SU-DHL-6 (cell line): ENCODE data around the gene PRX.

Experiments
- H2AFZ ChIP-seq: fragments of 200-600 bp; sonication (generic); 2 replicates; pipeline ENCODE4 v1.6.1; 2014; ENCODE audit warnings: low read depth, mild to moderate bottlenecking, moderate library complexity, mixed read lengths, antibody characterized with exemption, low read length; ENCODE audit not compliant: severe bottlenecking
- H3F3A ChIP-seq: fragments of 200-600 bp; shearing (Covaris generic); 2 replicates; pipeline ENCODE4 v1.6.0; 2016; ENCODE audit warnings: antibody characterized with exemption, mild to moderate bottlenecking; ENCODE audit not compliant: insufficient read depth
- H3K27ac ChIP-seq: fragments of 200-600 bp; sonication (generic); 2 replicates; pipeline ENCODE4 v1.5.1; 2016; ENCODE audit warnings: low read depth, mild to moderate bottlenecking, low read length, moderate library complexity, mixed read lengths
- H3K27me3 ChIP-seq: fragments of 200-600 bp; sonication (generic), shearing (Covaris generic); 2 replicates; pipeline ENCODE4 v1.6.0; 2014; ENCODE audit warnings: mild to moderate bottlenecking, low read length
- H3K36me3 ChIP-seq: fragments of 200-600 bp; sonication (generic); 2 replicates; pipeline ENCODE4 v1.6.1; 2014; ENCODE audit warnings: mild to moderate bottlenecking, low read length, mixed read lengths
- H3K4me2 ChIP-seq: fragments of 300-600, 200-600 bp; shearing (Covaris generic), sonication (generic); 2 replicates; pipeline ENCODE4 v1.6.0; 2014; ENCODE audit warnings: low read length, low read depth, mild to moderate bottlenecking; ENCODE audit not compliant: poor library complexity, severe bottlenecking
- H3K4me3 ChIP-seq: fragments of 200-600 bp; sonication (generic); 2 replicates; pipeline ENCODE4 v1.5.1; 2014; ENCODE audit warnings: antibody characterized with exemption, low read length, mild to moderate bottlenecking, mixed read lengths; ENCODE audit not compliant: insufficient read depth, poor library complexity, severe bottlenecking
- H3K79me2 ChIP-seq: fragments of 200-600 bp; sonication (generic); 2 replicates; pipeline ENCODE4 v1.6.1; 2014; ENCODE audit warnings: mild to moderate bottlenecking, low read length, moderate library complexity; ENCODE audit not compliant: insufficient read depth
- H3K9ac ChIP-seq: fragments of 200-600 bp; sonication (generic); 2 replicates; pipeline ENCODE4 v1.7.0; 2014; ENCODE audit warnings: mild to moderate bottlenecking, low read length
- H3K9me2 ChIP-seq: fragments of 200-600 bp; sonication (generic); replicated peaks from 2 replicates; pipeline ENCODE4 v1.6.1; 2014; ENCODE audit warnings: low read length; ENCODE audit not compliant: insufficient read depth
- H3K9me3 ChIP-seq: fragments of 200-600 bp; sonication (generic); 2 replicates; pipeline ENCODE4 v1.6.1; 2014; ENCODE audit warnings: low read length, mixed read lengths; ENCODE audit not compliant: insufficient read depth
- H4K20me1 ChIP-seq: fragments of 200-600 bp; sonication (generic); 2 replicates; pipeline ENCODE4 v1.6.1; 2014; ENCODE audit warnings: low read depth, mild to moderate bottlenecking, antibody characterized with exemption, low read length, moderate library complexity, mixed read lengths
- EZH2phosphoT487 ChIP-seq: fragments of 200-600 bp; sonication (generic), shearing (Covaris generic); conservative IDR thresholded peaks from 2 replicates; pipeline ENCODE4 v1.6.1; 2018; ENCODE audit warnings: mild to moderate bottlenecking, antibody characterized with exemption, low read length, moderate library complexity, mixed read lengths
- TF ChIP-seq, protein P1 (sequence below): fragments of 200-600 bp; sonication (generic); IDR thresholded peaks from one replicate; pipeline ENCODE4 v1.5.1; 2017; ENCODE audit warnings: antibody characterized with exemption, mild to moderate bottlenecking, low read length, moderate library complexity; ENCODE audit not compliant: insufficient read depth, poor library complexity, severe bottlenecking

PRX gene

GRCh38 chr19:40367577-40368434 is 45.4 kb downstream of the PRX start:
- Histone ChIP-seq H3K9ac (no peak overlapping the region), H3K79me2 (no peaks in the 10 kb centered on the region), H3K27me3 (no peaks in the 10 kb centered on the region), H3K4me2 (no peak overlapping the region), H3K9me3 (no peaks in the 10 kb centered on the region), H3F3A (no peaks in the 10 kb centered on the region), H3K27ac (no peak overlapping the region), H4K20me1 (no peaks in the 10 kb centered on the region), H3K36me3 (no peaks in the 10 kb centered on the region), H3K9me2 (no peaks in the 10 kb centered on the region), H3K4me3 (no peak overlapping the region), H2AFZ (no peak overlapping the region)
- TF ChIP-seq EZH2phosphoT487: no peak
- TF ChIP-seq, protein P1, sequence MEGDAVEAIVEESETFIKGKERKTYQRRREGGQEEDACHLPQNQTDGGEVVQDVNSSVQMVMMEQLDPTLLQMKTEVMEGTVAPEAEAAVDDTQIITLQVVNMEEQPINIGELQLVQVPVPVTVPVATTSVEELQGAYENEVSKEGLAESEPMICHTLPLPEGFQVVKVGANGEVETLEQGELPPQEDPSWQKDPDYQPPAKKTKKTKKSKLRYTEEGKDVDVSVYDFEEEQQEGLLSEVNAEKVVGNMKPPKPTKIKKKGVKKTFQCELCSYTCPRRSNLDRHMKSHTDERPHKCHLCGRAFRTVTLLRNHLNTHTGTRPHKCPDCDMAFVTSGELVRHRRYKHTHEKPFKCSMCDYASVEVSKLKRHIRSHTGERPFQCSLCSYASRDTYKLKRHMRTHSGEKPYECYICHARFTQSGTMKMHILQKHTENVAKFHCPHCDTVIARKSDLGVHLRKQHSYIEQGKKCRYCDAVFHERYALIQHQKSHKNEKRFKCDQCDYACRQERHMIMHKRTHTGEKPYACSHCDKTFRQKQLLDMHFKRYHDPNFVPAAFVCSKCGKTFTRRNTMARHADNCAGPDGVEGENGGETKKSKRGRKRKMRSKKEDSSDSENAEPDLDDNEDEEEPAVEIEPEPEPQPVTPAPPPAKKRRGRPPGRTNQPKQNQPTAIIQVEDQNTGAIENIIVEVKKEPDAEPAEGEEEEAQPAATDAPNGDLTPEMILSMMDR: no peak

- Histone ChIP-seq H3F3A (no peaks in the 10 kb centered on the region), H4K20me1 (no peaks in the 10 kb centered on the region), H3K9me3 (no peaks in the 10 kb centered on the region), H3K4me2 (no peak overlapping the region), H3K36me3 (no peaks in the 10 kb centered on the region), H3K9ac (no peak overlapping the region), H3K9me2 (no peaks in the 10 kb centered on the region), H2AFZ (no peak overlapping the region), H3K4me3 (no peak overlapping the region), H3K79me2 (no peaks in the 10 kb centered on the region), H3K27me3 (no peaks in the 10 kb centered on the region), H3K27ac (no peak overlapping the region)
- TF ChIP-seq, protein P1: no peak
- TF ChIP-seq EZH2phosphoT487: no peak
These were observed 46.2 kb downstream of the PRX start for GRCh38 chr19:40366697-40367561.

DNA sequence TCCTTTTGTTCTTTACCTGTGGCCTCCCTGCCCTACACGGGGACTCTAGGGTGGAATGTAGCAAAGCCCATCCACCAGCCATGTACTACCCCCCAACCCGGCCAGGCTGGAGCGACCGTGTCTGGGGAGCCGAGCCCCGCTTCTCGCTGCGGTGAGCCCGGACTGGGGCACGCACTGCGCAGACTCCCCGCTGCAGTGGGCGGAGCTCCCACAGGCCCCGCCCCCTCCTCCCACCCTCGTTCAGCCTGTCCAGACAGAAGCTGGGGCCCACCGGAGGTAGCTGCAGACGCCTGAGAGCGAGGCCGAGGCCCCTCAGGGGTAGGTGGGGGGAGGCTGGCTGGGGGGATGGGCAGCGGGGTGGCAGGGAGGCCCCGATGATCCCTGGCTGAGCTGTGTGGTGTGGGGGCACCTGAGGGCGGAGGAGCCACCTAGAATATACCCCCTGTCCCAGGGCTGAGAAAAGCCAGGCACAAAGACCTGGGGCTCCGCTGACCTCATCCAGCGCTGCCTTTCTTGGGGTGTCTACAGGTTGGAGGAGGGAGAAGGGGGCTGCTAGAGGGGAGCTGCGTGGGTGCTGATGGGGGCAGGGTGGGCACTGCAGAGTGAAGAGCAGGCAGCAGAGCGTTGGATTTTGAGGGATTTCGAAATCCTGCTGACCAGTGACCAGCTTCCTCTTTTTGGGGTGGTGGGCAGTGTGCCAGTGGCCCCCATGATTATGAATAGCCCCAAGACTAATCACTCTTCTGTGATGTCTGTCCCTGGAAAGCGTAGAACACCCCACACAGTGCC is 47.4 kb downstream of the PRX start:
- Histone ChIP-seq H3K9ac (peak overlapping the region; percentile 45), H3K27ac (no peak overlapping the region), H3K4me3 (peak overlapping the region; percentile 43), H3K79me2 (no peaks in the 10 kb centered on the region), H3K27me3 (no peaks in the 10 kb centered on the region), H3K9me3 (no peaks in the 10 kb centered on the region), H3K4me2 (peak overlapping the region; percentile 73), H3K36me3 (no peaks in the 10 kb centered on the region), H3K9me2 (no peaks in the 10 kb centered on the region), H2AFZ (peak overlapping the region; percentile 79), H4K20me1 (no peaks in the 10 kb centered on the region), H3F3A (no peaks in the 10 kb centered on the region)
- TF ChIP-seq EZH2phosphoT487: no peak
- TF ChIP-seq, protein P1: no peak
